OCI-LY1 (cell line): ENCODE data around the gene KCNMA1.

Experiments
- H2AFZ ChIP-seq: fragments of 200-600 bp; sonication (generic), shearing (Covaris generic); 2 replicates; pipeline ENCODE4 v1.6.0; 2014; ENCODE audit warnings: antibody characterized with exemption, mild to moderate bottlenecking, low read length
- H3F3A ChIP-seq: fragments of 200-600 bp; sonication (generic), shearing (Covaris generic); 2 replicates; pipeline ENCODE4 v1.6.0; 2014; ENCODE audit warnings: mild to moderate bottlenecking, antibody characterized with exemption, low read length, moderate library complexity; ENCODE audit not compliant: insufficient read depth
- H3K27ac ChIP-seq: fragments of 200-600 bp; sonication (generic); 2 replicates; pipeline ENCODE4 v1.5.1; 2014; ENCODE audit warnings: low read length, mixed run types, mild to moderate bottlenecking, low read depth; ENCODE audit not compliant: poor library complexity, severe bottlenecking
- H3K27me3 ChIP-seq: fragments of 200-600 bp; sonication (generic); 2 replicates; pipeline ENCODE4 v1.6.0; 2014; ENCODE audit warnings: antibody characterized with exemption, mild to moderate bottlenecking, low read length, moderate library complexity; ENCODE audit not compliant: insufficient read depth
- H3K36me3 ChIP-seq: fragments of 200-600 bp; sonication (generic); 2 replicates; pipeline ENCODE4 v1.6.1; 2014; ENCODE audit warnings: mild to moderate bottlenecking, antibody characterized with exemption, low read length, moderate library complexity, mixed read lengths; ENCODE audit not compliant: insufficient read depth
- H3K4me1 ChIP-seq: fragments of 200-600 bp; sonication (generic); 2 replicates; pipeline ENCODE4 v1.5.1; 2014; ENCODE audit warnings: mild to moderate bottlenecking, low read length, moderate library complexity; ENCODE audit not compliant: insufficient read depth, severe bottlenecking
- H3K4me2 ChIP-seq: fragments of 200-600 bp; sonication (generic), shearing (Covaris generic); 2 replicates; pipeline ENCODE4 v1.6.1; 2014; ENCODE audit warnings: low read length
- H3K4me3 ChIP-seq: fragments of 200-600 bp; sonication (generic); 2 replicates; pipeline ENCODE4 v1.5.1; 2014; ENCODE audit warnings: low read length, low read depth, mild to moderate bottlenecking, mixed read lengths; ENCODE audit not compliant: poor library complexity, severe bottlenecking
- H3K79me2 ChIP-seq: fragments of 200-600 bp; shearing (Covaris generic); 2 replicates; pipeline ENCODE4 v1.6.1; 2016; ENCODE audit warnings: mixed run types, low read length, mixed read lengths; ENCODE audit not compliant: insufficient read depth
- H3K9ac ChIP-seq: fragments of 200-600 bp; sonication (generic), shearing (Covaris generic); 2 replicates; pipeline ENCODE4 v1.6.1; 2014; ENCODE audit warnings: mild to moderate bottlenecking, low read length, mixed read lengths
- H3K9me2 ChIP-seq: fragments of 200-600 bp; sonication (generic), shearing (Covaris generic); 2 replicates; pipeline ENCODE4 v1.6.1; 2014; ENCODE audit warnings: low read depth, mild to moderate bottlenecking, low read length, mixed read lengths
- H3K9me3 ChIP-seq: fragments of 200-600 bp; shearing (Covaris generic); 2 replicates; pipeline ENCODE4 v1.6.1; 2014; ENCODE audit warnings: low read length, mixed read lengths
- H4K20me1 ChIP-seq: fragments of 200-600 bp; sonication (generic), shearing (Covaris generic); 2 replicates; pipeline ENCODE4 v1.6.0; 2016; ENCODE audit warnings: mild to moderate bottlenecking, low read length; ENCODE audit not compliant: insufficient read depth
- EZH2 ChIP-seq: fragments of 200-600 bp; sonication (generic), shearing (Covaris generic); IDR thresholded peaks from 2 replicates; pipeline ENCODE4 v1.8.0; 2017; ENCODE audit warnings: borderline replicate concordance, mixed run types, mild to moderate bottlenecking, antibody characterized with exemption, low read length, moderate library complexity, mixed read lengths
- TF ChIP-seq, protein P1 (sequence below): fragments of 200-600 bp; sonication (generic), shearing (Covaris generic); IDR thresholded peaks from 2 replicates; pipeline ENCODE4 v1.5.1; 2017; ENCODE audit warnings: mild to moderate bottlenecking, antibody characterized with exemption, low read length, moderate library complexity, mixed read lengths

KCNMA1 gene

DNA sequence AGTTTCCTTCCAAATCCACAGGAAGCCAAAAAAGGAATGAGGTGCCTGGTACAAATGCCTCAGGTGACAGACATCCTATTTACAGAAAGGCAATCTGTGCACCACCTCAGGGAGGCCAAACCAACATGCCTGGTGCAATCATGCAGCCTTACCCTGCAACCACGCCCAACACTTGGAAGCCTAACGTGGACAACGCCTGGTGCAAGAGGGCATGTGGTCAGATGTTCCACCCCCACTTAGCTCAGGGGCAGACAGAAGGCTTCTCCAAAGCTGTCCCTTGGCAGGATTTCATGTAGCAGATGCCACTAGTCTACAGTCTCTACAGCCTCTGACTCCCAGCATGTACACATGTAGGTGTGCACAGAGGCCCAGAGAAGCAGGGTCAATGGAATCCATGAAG is 89.5 kb downstream of the KCNMA1 start:
- Histone ChIP-seq H3K9me2 (no peaks in the 10 kb centered on the region), H3K9ac (no peak overlapping the region), H3F3A (no peaks in the 10 kb centered on the region), H3K36me3 (no peaks in the 10 kb centered on the region), H3K9me3 (no peaks in the 10 kb centered on the region), H4K20me1 (no peaks in the 10 kb centered on the region), H2AFZ (no peak overlapping the region), H3K4me1 (no peaks in the 10 kb centered on the region), H3K4me2 (no peak overlapping the region), H3K27ac (no peak overlapping the region), H3K4me3 (no peak overlapping the region), H3K79me2 (no peaks in the 10 kb centered on the region), H3K27me3 (no peaks in the 10 kb centered on the region)
- TF ChIP-seq, protein P1, sequence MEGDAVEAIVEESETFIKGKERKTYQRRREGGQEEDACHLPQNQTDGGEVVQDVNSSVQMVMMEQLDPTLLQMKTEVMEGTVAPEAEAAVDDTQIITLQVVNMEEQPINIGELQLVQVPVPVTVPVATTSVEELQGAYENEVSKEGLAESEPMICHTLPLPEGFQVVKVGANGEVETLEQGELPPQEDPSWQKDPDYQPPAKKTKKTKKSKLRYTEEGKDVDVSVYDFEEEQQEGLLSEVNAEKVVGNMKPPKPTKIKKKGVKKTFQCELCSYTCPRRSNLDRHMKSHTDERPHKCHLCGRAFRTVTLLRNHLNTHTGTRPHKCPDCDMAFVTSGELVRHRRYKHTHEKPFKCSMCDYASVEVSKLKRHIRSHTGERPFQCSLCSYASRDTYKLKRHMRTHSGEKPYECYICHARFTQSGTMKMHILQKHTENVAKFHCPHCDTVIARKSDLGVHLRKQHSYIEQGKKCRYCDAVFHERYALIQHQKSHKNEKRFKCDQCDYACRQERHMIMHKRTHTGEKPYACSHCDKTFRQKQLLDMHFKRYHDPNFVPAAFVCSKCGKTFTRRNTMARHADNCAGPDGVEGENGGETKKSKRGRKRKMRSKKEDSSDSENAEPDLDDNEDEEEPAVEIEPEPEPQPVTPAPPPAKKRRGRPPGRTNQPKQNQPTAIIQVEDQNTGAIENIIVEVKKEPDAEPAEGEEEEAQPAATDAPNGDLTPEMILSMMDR, result no peak
- no peak for TF ChIP-seq EZH2

GRCh38 chr10:77547307-77548050 is 90.1 kb downstream of the KCNMA1 start:
- Histone ChIP-seq H3K4me2 (no peak overlapping the region), H3K9ac (no peak overlapping the region), H3F3A (no peaks in the 10 kb centered on the region), H4K20me1 (no peaks in the 10 kb centered on the region), H3K9me2 (no peaks in the 10 kb centered on the region), H3K27ac (no peak overlapping the region), H3K79me2 (no peaks in the 10 kb centered on the region), H2AFZ (no peak overlapping the region), H3K4me3 (no peak overlapping the region), H3K9me3 (no peaks in the 10 kb centered on the region), H3K4me1 (no peaks in the 10 kb centered on the region), H3K27me3 (no peaks in the 10 kb centered on the region), H3K36me3 (no peaks in the 10 kb centered on the region)
- TF ChIP-seq, protein P1, result no peak
- TF ChIP-seq EZH2, result no peak

DNA sequence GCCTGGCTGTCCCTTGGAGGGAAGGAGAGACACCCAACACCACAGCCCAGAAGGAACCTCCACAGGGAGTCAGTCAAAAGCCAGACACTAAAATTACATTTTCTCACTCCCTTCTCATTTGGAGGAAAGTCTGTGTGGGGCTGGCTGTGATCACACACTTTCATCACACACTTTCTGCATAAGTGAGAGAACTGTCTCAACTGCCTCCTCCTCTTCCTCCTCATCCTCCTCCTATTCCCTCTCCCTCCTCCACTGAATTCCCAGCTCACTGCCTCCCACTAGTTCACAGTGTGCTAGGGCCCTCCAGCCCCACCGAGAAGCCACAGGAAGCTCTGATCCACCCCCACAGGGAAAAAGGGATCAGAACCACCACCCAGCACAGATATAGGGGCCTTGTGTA is 91.6 kb downstream of the KCNMA1 start:
- H3K4me3 ChIP-seq, result no peak overlapping the region
- no peaks in the 10 kb centered on the region for H3K4me1 ChIP-seq
- H3K9me3 ChIP-seq, result no peaks in the 10 kb centered on the region
- H3K27ac ChIP-seq, result no peak overlapping the region
- no peak for TF ChIP-seq EZH2
- TF ChIP-seq, protein P1, result no peak
- no peak overlapping the region for H3K9ac ChIP-seq
- H3F3A ChIP-seq, result no peaks in the 10 kb centered on the region
- H2AFZ ChIP-seq, result no peak overlapping the region
- no peaks in the 10 kb centered on the region for H3K36me3 ChIP-seq
- H3K9me2 ChIP-seq, result no peaks in the 10 kb centered on the region
- no peaks in the 10 kb centered on the region for H4K20me1 ChIP-seq
- no peaks in the 10 kb centered on the region for H3K79me2 ChIP-seq
- no peaks in the 10 kb centered on the region for H3K27me3 ChIP-seq
- H3K4me2 ChIP-seq, result no peak overlapping the region
